HG03066 (cell line): ENCODE results near the gene CDH18.

Experiments
- ATAC-seq: cut with Tn5 transposase; IDR thresholded peaks from one replicate; pipeline ENCODE4 v1.9.1; 2021; ENCODE audit warnings: low read depth; ENCODE audit not compliant: unreplicated experiment

The CDH18 gene

GRCh38 chr5:19753579-19753978 lies 234.4 kb downstream of the CDH18 start:
- ATAC-seq = no peak

GRCh38 chr5:19751326-19751725 lies 236.7 kb downstream of the CDH18 start:
- ATAC-seq = no peak

GRCh38 chr5:19745247-19745646 lies 242.8 kb downstream of the CDH18 start:
- no peak for ATAC-seq

- no peak for ATAC-seq
Measured at GRCh38 chr5:19739671-19740070, 248.3 kb downstream of the CDH18 start.

- ATAC-seq = no peak
Measured at GRCh38 chr5:19734776-19735175, 253.2 kb downstream of the CDH18 start.

GRCh38 chr5:19733612-19734495 lies 254.1 kb downstream of the CDH18 start:
- ATAC-seq = no peak

GRCh38 chr5:19728571-19728970 lies 259.4 kb downstream of the CDH18 start:
- no peak for ATAC-seq

GRCh38 chr5:19719109-19719508 lies 268.9 kb downstream of the CDH18 start:
- no peak for ATAC-seq

GRCh38 chr5:19713740-19714139 lies 274.3 kb downstream of the CDH18 start:
- no peak for ATAC-seq

- no peak for ATAC-seq
Measured at GRCh38 chr5:19709403-19709802, 278.6 kb downstream of the CDH18 start.

GRCh38 chr5:19706776-19707175 lies 281.2 kb downstream of the CDH18 start:
- ATAC-seq = no peak

GRCh38 chr5:19701731-19702130 lies 286.3 kb downstream of the CDH18 start:
- no peak for ATAC-seq

- no peak for ATAC-seq
Measured at GRCh38 chr5:19694949-19695611, 292.9 kb downstream of the CDH18 start.

GRCh38 chr5:19690978-19691377 lies 297.0 kb downstream of the CDH18 start:
- ATAC-seq = no peak

GRCh38 chr5:19685473-19685872 lies 302.5 kb downstream of the CDH18 start:
- ATAC-seq = no peak

GRCh38 chr5:19676895-19677294 lies 311.1 kb downstream of the CDH18 start:
- no peak for ATAC-seq

- ATAC-seq = no peak
Measured at GRCh38 chr5:19660679-19661078, 327.3 kb downstream of the CDH18 start.

- ATAC-seq = no peak
Measured at GRCh38 chr5:19655627-19656026, 332.4 kb downstream of the CDH18 start.

- no peak for ATAC-seq
Measured at GRCh38 chr5:19638461-19638860, 349.5 kb downstream of the CDH18 start.

- ATAC-seq = no peak
Measured at GRCh38 chr5:19630876-19631275, 357.1 kb downstream of the CDH18 start.

- no peak for ATAC-seq
Measured at GRCh38 chr5:19626211-19626610, 361.8 kb downstream of the CDH18 start.

- ATAC-seq = no peak
Measured at GRCh38 chr5:19625562-19625961, 362.4 kb downstream of the CDH18 start.
